ENCODE results near the gene ADCY5.

Gene ADCY5

GRCh38 chr3:123430266-123430665 lies 18.6 kb downstream of the ADCY5 start:
- DNase-seq (ENCODE audit: low read depth in 1 of 2, low spot score in 1 of 2), result no peak

- DNase-seq (ENCODE audit: low read depth in 1 of 2, low spot score in 1 of 2), result no peak
Measured at GRCh38 chr3:123429362-123430125, 19.3 kb downstream of the ADCY5 start.

GRCh38 chr3:123424999-123425712 lies 23.7 kb downstream of the ADCY5 start:
- DNase-seq (ENCODE audit: low read depth in 1 of 2, low spot score in 1 of 2), result no peak

GRCh38 chr3:123424321-123424998 lies 24.4 kb downstream of the ADCY5 start:
- DNase-seq (ENCODE audit: low read depth in 1 of 2, low spot score in 1 of 2), result no peak

GRCh38 chr3:123423806-123424205 lies 25.1 kb downstream of the ADCY5 start:
- no peak for DNase-seq (ENCODE audit: low read depth in 1 of 2, low spot score in 1 of 2)

GRCh38 chr3:123423031-123423430 lies 25.9 kb downstream of the ADCY5 start:
- DNase-seq (ENCODE audit: low read depth in 1 of 2, low spot score in 1 of 2), result no peak

- no peak for DNase-seq (ENCODE audit: low read depth in 1 of 2, low spot score in 1 of 2)
Measured at GRCh38 chr3:123422457-123422856, 26.4 kb downstream of the ADCY5 start.

GRCh38 chr3:123421353-123422174 lies 27.3 kb downstream of the ADCY5 start:
- DNase-seq (ENCODE audit: low read depth in 1 of 2, low spot score in 1 of 2), result no peak

- no peak for DNase-seq (ENCODE audit: low read depth in 1 of 2, low spot score in 1 of 2)
Measured at GRCh38 chr3:123420416-123420968, 28.4 kb downstream of the ADCY5 start.

- no peak for DNase-seq (ENCODE audit: low read depth in 1 of 2, low spot score in 1 of 2)
Measured at GRCh38 chr3:123419850-123420297, 29.0 kb downstream of the ADCY5 start.

- DNase-seq (ENCODE audit: low read depth in 1 of 2, low spot score in 1 of 2), result no peak
Measured at GRCh38 chr3:123419181-123419849, 29.6 kb downstream of the ADCY5 start.

GRCh38 chr3:123416647-123417046 lies 32.2 kb downstream of the ADCY5 start:
- DNase-seq (ENCODE audit: low read depth in 1 of 2, low spot score in 1 of 2), result no peak

- DNase-seq (ENCODE audit: low read depth in 1 of 2, low spot score in 1 of 2), result no peak
Measured at GRCh38 chr3:123416173-123416572, 32.7 kb downstream of the ADCY5 start.

GRCh38 chr3:123414973-123415775 lies 33.7 kb downstream of the ADCY5 start:
- no peak for DNase-seq (ENCODE audit: low read depth in 1 of 2, low spot score in 1 of 2)

- no peak for DNase-seq (ENCODE audit: low read depth in 1 of 2, low spot score in 1 of 2)
Measured at GRCh38 chr3:123412811-123413604, 35.9 kb downstream of the ADCY5 start.

GRCh38 chr3:123412076-123412475 lies 36.8 kb downstream of the ADCY5 start:
- DNase-seq (ENCODE audit: low read depth in 1 of 2, low spot score in 1 of 2), result no peak

- no peak for DNase-seq (ENCODE audit: low read depth in 1 of 2, low spot score in 1 of 2)
Measured at GRCh38 chr3:123411340-123412040, 37.4 kb downstream of the ADCY5 start.

GRCh38 chr3:123410149-123410515 lies 38.8 kb downstream of the ADCY5 start:
- DNase-seq (ENCODE audit: low read depth in 1 of 2, low spot score in 1 of 2), result no peak

Measured in activated CD4-positive, alpha-beta T cell treated with anti-CD3 and anti-CD28 coated beads, Interleukin-2, amount 50 U/mL, for 24 hours (primary cell).